SW480 (cell line): ENCODE measurements around the gene HAUS1.
"Not testable (repeated sequence)": the region's sequence is repeated elsewhere in the genome, so short reads cannot be mapped to it uniquely, and the experiment has no call there.

Experiments used
- DNase-seq: peaks from one replicate; pipeline ENCODE4 v3.0.0-alpha.2; 2016; ENCODE audit warnings: low spot score

Gene HAUS1

DNA sequence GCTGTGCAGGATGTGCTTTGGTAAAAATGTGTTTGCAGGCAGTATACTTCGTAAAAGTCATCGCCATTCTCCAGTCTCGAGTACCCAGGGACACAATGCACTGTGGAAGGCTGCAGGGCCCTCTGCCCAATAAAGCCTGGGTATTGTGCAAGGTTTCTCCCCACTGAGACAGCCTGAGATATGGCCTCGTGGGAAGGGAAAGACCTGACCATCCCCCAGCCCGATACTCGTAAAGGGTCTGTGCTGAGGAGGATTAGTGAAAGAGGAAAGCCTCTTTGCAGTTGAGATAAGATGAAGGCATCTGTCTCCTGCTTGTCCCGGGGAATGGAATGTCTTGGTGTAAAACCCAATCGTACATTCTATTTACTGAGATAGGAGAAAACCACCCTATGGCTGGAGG lies 15.7 kb upstream of the HAUS1 start:
- not testable (repeated sequence) for DNase-seq

DNA sequence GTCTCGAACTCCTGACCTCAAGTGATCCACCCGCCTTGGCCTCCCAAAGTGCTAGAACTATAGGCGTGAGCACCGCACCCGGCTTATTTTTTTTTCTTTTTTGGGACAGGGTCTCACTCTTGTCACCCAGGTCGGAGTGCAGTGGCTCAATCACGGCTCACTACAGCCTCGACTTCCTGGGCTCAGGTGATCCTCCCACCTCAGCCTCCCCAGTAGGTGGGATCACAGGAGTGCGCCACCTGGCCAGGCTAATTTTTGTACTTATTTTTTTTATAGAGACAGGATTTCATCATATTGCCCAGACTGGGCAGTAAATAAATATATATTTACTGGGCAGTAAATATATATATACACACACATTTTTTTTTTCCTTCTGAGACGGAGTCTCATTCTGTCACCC lies 8.7 kb upstream of the HAUS1 start:
- no peak for DNase-seq

DNA sequence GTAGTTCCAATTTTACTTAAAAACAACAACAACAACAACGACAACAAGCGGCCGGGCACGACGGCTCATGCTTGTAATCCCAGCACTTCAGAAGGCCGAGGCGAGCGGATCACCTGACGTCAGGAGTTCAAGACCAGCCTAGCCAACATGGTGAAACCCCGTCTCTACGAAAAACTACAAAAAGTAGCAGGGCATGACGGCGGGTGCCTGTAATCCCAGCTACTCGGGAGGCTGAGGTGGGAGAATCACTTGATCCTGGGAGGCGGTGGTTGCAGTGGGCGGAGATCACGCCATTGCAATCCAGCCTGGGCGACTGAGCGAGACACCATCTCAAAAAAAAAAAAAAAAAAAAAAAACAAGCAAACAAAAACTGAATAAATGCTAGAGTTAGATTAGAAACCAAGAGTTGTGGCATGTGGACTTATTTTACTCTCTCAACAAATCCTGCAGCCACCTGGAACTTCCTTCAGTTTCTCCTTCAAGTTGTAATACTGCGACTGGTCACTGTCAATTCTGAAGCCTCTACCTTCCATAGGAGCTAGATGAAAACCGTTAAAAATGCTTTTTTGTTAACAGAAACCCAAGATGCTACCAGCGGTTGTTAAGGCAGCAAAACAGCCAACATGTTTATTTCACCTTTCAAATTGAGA lies 7.4 kb upstream of the HAUS1 start:
- DNase-seq, result no peak

DNA sequence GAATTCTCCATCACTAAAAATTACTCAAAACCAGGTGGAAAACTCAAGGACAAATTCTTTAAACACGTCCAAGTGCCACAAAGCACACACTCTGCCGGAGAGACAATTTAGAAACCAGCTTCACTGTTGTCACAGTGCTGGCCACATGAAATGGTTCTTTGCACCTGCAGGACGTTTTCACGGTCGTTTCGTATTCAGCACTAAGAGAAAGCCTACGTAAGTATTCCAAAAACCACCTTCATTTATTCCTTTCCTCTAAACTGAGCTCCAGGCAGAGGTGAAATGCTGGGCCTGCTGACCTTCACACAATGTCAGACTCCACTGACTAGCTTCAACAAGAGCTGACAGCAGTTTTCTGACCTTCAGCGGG lies 6.8 kb upstream of the HAUS1 start:
- DNase-seq, result peak; percentile 2

DNA sequence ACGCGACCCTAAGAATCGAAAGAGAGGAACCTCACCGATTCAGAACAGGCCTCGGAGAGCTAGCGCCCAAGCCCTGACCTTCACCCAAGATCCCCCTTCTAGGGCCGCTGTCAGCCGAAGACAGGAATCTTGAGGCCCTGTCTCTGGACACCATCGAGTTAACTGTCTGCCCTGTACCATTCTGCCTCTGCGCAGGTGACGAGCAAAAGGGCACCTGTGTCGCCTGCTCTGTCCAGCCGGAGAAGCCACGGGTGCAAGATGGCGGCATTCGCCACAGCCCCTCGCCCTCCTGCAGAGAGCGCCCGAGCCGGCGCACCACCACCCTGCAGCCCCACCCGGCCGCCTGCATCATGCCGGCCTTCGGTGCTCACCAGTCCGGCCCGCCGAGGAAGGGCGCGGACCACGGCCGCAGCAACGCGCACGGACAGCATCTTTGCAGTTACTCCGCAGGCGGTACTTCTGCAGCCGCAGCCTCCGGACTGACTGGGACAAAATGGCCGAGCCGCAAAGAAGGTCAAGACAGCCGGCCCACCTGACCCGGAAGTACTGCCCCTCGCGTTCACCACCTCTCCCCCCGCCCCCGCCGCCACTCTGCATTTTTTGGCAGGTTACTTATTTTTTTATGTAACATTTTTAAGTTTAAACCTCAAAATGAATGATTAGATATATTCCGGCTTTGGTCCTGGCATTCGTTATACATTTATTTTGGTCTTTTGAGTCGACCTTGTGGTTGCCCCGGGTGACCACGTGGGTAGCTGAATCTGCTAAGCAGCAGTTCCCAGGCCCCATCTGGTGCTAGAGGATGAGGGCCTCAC lies 6.2 kb upstream of the HAUS1 start, which contains the start of gene ATP5F1A:
Gene ATP5F1A (minus strand): TSS at position 496 of the 815 bp plus-strand sequence. CDS start 65 bp downstream, at position 431.
- peak; percentile 77 for DNase-seq

DNA sequence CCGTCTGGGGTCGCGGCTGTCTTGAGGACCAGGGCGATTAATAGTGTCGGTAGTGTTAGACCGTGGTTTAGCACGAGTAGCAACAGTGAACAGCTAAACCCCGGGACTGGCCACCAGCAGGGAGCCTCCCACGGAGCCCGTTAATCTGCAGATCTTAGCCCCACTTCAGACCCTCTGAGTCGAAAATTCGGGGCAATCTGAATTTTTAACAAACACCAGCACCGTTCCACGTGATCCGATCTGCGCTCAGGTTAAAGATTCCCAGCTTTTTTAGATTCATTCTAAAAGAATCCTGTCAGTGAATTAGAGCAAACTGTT lies 5.6 kb upstream of the HAUS1 start:
- DNase-seq, result no peak

DNA sequence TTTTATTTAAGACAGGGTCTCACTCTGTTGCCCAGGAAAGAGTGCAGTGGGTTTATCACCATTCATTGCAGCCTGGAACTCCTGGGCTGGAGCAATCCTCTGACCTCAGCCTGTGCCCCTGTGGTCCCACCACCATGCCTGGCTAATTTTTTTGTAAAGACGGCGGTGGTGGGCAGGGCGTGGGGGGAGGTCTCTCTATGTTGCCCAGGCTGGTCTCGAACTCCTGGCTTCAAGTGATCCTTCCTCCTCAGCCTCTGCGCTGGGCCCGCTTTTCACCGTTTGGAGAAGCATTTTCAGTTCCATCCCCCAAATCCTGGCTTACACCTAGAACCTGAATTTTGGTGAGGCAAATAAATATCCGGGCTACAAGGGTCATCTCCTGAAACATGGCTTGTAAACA lies 4.7 kb upstream of the HAUS1 start:
- DNase-seq, result no peak

DNA sequence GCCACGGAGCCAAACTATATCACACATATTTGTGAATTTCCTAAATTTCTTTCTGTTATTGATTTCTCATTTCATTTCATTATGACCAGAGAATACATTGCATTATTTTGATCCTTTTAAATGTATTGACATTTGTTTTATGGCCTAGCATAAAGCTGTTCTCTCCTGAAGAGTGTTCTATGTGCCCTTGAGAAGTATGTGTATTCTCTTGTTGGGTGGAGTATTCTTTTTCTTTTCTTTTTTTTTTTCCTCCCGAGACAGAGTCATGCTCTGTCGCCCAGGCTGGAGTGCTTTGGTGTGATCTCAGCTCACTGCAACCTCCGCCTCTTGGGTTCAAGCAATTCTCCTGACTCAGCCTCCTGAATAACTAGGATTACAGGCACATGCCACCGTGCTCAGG lies 5.2 kb downstream of the HAUS1 start:
- no peak for DNase-seq

DNA sequence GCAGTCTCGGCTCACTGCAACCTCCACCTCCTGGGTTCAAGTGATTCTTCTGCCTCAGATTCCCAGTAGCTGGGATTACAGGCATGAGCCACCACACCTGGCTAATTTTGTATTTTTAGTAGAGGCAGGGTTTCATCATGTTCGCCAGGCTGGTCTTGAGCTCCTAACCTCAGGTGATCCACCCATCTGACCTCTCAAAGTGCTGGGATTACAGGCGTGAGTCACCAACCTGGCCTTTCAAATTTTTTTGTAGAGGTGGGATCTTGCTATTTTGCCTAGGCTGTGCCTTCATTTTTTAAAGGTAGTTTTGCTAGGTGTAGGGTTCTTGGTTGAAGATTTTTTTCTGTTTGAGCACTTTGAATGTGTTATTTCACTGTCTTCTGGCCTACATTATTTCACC lies 6.2 kb downstream of the HAUS1 start:
- no peak for DNase-seq

DNA sequence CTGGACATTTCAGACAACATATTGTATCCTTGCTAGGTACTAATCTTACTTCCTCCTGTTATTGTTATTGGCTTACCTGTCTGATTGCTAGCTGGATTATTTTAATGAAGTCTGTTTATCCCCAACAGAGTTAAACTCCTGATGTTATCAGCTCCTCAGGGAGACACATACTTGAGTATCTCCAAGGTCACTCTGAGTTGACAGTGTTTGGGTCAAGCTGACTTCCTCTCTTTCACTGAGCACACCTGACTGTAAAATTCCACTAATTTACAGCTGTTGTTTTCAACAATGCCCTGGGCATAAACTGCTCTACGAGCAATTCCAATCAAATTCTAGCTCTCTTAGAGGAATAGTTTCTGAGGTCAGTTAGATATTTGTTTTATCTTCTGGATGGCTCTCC lies 9.6 kb downstream of the HAUS1 start:
- no peak for DNase-seq

DNA sequence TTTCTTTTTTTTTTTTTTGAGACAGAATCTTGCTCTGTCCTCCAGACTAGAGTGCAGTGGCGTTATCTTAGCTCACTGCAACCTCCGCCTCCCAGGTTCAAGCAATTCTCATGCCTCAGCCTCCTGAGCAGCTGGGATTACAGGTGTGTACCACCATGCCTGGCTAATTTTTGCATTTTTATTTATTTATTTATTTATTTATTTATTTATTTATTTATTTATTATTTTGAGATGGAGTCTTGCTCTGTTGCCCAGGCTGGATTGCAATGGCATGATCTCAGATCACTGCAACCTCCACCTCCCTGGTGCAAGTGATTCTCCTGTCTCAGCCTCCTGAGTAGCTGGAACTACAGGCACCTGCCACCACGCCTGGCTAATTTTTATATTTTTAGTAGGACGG lies 22.4 kb downstream of the HAUS1 start:
- not testable (repeated sequence) for DNase-seq

DNA sequence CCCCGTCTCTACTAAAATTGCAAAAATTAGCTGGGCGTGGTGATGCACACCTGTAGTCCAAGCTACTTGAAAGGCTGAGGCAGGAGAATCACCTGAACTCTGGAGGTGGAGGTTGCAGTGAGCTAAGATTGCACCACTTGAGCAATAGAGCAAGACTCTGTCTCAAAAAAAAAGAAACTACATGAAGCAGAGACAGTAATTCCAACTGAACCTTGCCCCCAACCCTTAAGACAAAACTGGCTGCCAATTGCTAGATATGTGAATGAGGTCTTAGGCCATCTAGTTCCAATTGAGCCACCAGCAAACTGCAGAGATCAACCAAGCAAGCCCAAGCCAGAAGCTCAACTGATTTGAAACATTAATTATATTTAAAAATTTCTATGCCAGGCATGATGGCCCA lies 25.9 kb downstream of the HAUS1 start:
- DNase-seq, result no peak

DNA sequence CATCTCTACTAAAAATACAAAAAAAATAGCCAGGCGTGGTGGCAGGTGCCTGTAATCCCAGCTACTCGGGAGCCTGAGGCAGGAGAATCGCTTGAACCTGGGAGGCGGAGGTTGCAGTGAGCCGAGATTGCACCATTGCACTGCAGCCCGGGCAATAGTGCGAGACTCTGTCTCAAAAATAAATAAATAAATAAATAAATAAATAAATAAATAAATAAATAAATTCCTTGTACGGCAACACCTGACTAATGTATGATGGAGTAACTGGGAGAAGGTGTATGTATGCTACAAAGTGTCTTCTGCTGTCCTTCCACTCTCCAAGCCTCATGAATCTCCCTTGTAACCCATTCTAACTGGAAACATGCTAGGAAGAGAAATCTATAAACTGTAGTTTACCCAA lies 26.4 kb downstream of the HAUS1 start:
- DNase-seq, result not testable (repeated sequence)

DNA sequence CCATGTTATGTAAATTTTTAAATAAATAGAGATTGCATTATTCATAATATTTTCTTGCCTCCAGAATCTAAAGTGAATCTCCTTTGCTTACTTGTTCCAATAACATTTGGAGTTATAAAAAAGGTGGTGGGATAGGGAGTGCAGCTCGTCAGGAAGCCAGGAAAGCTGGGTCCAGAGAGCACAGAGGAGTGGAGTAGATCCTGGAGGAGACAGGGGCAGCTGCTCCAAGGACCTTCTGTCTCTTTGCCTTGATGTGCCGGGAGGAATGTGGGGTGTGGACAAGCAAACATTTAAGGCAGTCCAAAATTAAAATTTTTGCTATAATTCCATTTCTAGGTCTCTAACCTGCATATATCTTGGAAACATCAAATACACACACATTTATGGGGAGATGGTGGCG lies 29.3 kb downstream of the HAUS1 start:
- DNase-seq, result no peak

DNA sequence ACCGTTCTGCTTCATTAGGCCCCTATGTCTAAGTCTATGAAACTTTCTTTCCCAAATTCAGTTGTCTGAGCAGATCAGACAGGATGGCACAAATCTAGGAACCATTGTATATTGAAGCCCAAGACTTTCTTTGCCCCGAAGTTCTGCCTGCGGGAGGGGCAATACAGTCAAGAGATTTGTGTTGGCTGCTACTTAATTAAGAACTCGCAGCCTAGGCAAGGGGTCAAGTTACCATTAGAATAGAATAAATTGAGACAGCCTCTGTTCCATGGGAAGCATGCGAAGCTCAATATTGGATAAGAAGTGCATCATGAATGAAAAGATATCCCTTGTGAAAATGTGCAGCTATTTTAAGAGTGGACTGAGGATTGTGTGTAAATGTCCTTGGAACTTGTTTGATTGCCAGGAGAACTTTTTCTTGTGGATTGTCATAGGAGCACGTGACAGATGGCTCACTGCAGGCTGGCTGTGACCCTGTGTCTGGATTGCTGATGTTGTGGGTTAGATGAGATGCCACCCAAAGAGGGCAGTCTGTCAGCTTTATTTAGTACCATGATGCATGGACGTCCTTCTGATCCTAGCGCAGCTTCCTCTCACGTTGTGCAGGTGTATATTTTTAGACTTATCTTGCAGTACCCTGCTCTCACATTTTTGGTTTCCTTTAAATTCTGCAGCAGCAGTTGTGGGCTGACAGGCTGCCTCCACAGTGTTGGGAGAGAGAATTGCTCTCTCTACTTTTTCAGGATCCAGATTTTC lies 30.9 kb downstream of the HAUS1 start:
- DNase-seq, result no peak

DNA sequence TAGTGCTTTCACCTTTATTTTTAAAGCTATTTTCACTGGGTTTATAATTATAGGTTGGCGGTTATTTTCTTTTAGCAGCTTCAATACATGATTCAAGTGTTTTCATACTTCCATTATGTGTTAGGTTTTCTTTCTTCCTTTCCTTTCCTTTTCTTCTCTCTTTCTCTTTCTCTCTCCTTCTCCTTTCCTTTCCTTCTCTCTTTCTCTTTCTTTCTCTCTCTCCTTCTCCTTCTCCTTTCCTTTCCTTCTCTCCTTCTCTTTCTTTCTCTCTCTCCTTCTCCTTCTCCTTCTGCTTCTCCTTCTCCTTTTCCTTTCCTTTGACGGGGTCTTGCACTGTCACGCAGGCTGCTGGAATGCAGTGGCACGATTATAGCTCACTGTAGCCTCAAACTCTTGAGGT lies 36.0 kb downstream of the HAUS1 start:
- DNase-seq, result no peak

DNA sequence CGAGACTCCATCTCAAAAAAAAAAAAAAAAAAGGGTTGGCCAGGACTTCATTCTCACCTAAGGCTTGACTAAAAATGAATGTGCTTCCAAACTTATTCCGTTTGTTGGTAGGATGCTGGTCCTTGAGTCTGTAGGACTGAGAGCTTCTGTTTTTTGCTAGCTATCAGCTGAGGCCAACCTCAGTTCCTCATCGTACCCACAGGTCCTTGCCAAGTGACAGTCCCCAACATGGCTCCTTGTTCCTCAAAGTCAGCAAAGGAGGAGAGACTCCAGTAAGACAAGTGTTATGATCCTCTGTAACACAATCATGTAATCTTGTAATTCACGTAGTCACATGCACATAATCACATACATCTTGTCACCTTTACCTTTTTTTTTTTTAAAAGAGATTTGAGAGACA lies 37.0 kb downstream of the HAUS1 start:
- DNase-seq, result no peak

DNA sequence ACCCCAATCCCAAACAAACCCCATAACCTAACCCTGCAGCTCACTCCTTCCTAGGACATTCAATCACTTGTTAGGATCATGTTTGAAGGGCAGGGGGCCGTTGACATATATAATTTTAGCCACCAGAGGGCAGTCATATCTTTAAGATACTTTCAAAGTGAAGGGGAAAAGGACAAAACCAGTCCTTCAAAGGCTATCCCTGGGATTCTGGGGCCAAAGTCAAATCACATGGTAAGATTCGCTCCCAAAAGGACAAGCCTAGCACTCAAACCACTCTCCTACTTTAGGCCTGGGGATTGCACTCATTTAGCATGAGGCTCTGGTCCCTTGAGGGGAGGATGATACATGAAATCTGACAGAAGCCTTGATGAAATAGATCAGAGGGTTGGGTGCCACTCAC lies 44.6 kb downstream of the HAUS1 start:
- peak; percentile 36 for DNase-seq

DNA sequence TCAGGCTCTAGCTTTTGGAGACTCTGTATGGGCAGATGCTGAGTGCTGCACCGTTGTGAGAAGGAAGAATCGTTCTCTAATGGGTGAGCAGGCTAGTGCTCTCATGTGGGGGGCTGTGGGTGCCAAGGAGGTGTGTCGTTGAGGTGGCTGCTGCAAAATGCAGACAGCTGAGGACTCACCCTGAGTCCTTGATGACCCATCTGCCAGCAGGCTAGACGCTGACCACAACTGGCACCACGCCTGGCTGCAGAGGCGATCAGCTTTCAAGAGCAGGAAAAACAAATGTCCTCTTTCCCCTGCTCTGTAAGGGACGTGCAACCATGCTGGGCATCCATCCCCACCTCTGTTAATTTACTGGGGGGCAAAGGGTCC lies 48.2 kb downstream of the HAUS1 start:
- no peak for DNase-seq

DNA sequence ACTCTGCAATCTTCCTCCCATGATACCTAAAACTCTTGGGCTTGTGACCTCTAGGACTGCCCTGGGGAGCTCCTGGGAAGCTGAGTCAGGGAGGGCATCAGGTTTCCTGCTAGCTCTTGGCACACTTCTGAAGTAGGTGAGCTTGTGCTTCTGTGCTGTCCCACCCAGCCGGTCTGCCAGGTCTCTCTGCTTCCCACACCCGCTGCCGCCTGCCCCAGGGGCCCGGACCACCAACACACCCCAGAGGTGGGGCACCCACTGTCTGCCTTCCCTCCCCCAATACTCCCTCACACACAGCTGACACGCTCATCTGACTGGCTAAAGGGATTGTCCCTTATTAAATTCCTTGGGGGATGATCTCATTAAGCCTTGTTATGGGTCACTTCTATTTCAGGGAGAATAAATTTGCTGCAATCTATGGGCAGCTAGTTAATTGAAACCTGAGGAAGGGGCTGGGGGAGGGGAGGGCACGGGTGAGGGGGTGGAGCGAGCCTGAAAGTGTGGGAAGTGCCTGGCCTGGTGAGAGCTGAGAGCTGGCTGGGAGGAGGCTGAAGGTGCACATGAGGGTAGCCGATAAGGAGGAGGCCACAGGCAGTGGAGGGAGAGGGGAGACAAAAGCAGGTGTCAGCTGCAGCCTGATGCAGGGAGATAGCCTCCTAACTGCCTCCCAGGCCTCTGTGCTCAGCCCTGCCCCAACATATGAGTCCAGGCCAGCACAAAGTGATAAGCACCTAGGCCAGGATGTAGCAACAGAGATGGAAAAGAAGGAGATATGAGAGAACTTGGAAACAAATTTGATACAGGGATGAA lies 48.8 kb downstream of the HAUS1 start:
- no peak for DNase-seq

DNA sequence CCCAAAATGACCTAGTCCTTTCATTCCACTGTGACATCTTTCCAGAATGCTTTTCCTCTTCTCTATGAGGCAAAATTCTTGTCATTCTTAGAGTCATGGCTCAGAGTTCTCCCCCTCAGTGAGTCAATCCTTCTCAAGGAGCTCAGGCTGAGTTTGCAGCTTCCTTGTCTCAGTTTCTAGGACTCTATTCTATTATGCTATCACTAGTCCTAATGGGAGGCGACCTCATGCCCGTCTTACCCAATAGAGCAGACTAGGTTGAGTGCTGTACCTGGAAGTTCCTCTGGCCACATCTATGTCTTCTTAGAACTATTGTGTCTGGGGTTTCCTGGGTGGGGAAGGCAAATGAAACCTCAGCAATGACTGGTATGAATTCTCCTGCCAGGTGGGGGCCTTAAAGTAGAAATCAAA lies 51.5 kb downstream of the HAUS1 start:
- no peak for DNase-seq

DNA sequence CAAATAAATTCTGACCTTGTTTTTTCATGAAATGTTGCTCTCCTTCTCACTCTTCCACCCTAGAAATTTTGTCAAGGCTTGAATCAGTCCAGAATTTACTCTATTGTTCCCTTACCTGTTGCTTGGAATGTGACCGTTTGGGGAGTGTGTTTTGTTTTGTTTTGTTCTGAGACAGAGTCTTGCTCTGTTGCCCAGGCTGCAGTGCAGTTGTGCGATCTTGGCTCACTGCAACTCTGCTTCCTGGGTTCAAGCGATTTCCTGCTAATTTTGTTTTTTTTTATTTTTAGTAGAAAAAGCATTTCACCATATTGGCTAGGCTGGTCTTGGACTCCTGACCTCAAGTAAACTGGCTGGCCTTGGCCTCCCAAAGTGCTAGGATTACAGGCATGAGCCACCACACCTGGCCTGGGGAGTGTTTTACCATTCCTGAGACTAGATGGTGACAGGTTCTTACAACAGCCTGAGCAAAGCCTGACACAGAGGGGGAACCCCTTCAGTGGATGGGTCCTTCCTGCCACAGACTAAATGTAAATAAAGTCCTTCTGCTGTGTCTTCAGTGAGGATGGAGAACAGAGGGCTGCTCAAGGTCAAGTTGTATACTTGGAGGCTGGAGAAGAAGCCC lies 52.0 kb downstream of the HAUS1 start:
- DNase-seq, result no peak
